ENCODE results near the gene BTBD16.

The BTBD16 gene

GRCh38 chr10:122276611-122277208 lies 5.6 kb downstream of the BTBD16 start:
- DNase-seq: no peak

GRCh38 chr10:122277526-122278136 lies 6.5 kb downstream of the BTBD16 start:
- no peak for DNase-seq

- no peak for DNase-seq
Measured at GRCh38 chr10:122279725-122280141, 8.6 kb downstream of the BTBD16 start.

- no peak for DNase-seq
Measured at GRCh38 chr10:122280156-122280555, 9.1 kb downstream of the BTBD16 start.

GRCh38 chr10:122281018-122281626 lies 10.0 kb downstream of the BTBD16 start:
- no peak for DNase-seq

GRCh38 chr10:122281751-122282150 lies 10.7 kb downstream of the BTBD16 start:
- no peak for DNase-seq

- DNase-seq: no peak
Measured at GRCh38 chr10:122282253-122282671, 11.2 kb downstream of the BTBD16 start.

- no peak for DNase-seq
Measured at GRCh38 chr10:122282909-122283308, 11.8 kb downstream of the BTBD16 start.

GRCh38 chr10:122285506-122286444 lies 14.7 kb downstream of the BTBD16 start:
- DNase-seq: no peak

- DNase-seq: no peak
Measured at GRCh38 chr10:122286867-122287266, 15.8 kb downstream of the BTBD16 start.

GRCh38 chr10:122287570-122287969 lies 16.5 kb downstream of the BTBD16 start:
- no peak for DNase-seq

GRCh38 chr10:122288262-122288661 lies 17.2 kb downstream of the BTBD16 start:
- DNase-seq: no peak

- no peak for DNase-seq
Measured at GRCh38 chr10:122288917-122289316, 17.8 kb downstream of the BTBD16 start.

GRCh38 chr10:122290334-122290733 lies 19.2 kb downstream of the BTBD16 start:
- DNase-seq: no peak

GRCh38 chr10:122290833-122291532 lies 19.9 kb downstream of the BTBD16 start:
- DNase-seq: no peak

- no peak for DNase-seq
Measured at GRCh38 chr10:122291739-122292138, 20.6 kb downstream of the BTBD16 start.

GRCh38 chr10:122292376-122292775 lies 21.3 kb downstream of the BTBD16 start:
- DNase-seq: no peak

- DNase-seq: no peak
Measured at GRCh38 chr10:122293156-122293960, 22.3 kb downstream of the BTBD16 start.

GRCh38 chr10:122293961-122294380 lies 22.9 kb downstream of the BTBD16 start:
- no peak for DNase-seq

GRCh38 chr10:122294511-122295450 lies 23.7 kb downstream of the BTBD16 start:
- no peak for DNase-seq

GRCh38 chr10:122295451-122295809 lies 24.3 kb downstream of the BTBD16 start:
- DNase-seq: no peak
